A673 (cell line): ENCODE data around the gene MKKS.

Experiments
- EZH2 ChIP-seq: fragments of 200-600 bp; sonication (generic); IDR thresholded peaks from 2 replicates; pipeline ENCODE4 v1.6.1; 2017; ENCODE audit warnings: borderline replicate concordance, low read depth, mild to moderate bottlenecking, mixed read lengths, antibody characterized with exemption, low read length; ENCODE audit not compliant: poor library complexity, severe bottlenecking
- TF ChIP-seq, protein P1 (sequence below): fragments of 300-800, 200-600 bp; sonication (generic); conservative IDR thresholded peaks from 2 replicates; pipeline ENCODE4 v1.5.1; 2017; ENCODE audit warnings: low read depth, mild to moderate bottlenecking, antibody characterized with exemption, low read length, moderate library complexity, mixed read lengths

DNA sequence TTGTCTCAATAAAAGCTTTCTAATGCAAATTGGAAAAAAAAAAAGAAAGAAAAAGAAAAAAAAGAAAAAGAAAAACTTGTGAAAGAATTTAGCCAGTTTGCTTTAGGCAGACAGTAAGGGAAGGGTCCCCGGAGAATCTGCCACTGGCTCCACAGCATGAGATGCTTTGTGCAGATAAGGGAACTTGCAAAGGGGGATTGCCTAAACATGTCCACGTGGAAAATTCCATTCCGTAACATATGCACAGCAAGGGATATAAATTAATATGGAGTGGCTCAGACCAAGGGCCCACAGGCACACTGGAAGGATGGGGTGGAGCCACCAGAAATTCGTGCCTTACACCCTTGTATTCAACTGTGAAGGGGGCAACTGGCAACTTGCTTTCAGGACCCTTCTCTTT is 45.4 kb downstream of the MKKS start:
- TF ChIP-seq, protein P1, sequence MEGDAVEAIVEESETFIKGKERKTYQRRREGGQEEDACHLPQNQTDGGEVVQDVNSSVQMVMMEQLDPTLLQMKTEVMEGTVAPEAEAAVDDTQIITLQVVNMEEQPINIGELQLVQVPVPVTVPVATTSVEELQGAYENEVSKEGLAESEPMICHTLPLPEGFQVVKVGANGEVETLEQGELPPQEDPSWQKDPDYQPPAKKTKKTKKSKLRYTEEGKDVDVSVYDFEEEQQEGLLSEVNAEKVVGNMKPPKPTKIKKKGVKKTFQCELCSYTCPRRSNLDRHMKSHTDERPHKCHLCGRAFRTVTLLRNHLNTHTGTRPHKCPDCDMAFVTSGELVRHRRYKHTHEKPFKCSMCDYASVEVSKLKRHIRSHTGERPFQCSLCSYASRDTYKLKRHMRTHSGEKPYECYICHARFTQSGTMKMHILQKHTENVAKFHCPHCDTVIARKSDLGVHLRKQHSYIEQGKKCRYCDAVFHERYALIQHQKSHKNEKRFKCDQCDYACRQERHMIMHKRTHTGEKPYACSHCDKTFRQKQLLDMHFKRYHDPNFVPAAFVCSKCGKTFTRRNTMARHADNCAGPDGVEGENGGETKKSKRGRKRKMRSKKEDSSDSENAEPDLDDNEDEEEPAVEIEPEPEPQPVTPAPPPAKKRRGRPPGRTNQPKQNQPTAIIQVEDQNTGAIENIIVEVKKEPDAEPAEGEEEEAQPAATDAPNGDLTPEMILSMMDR = no peak
- TF ChIP-seq EZH2 = no peak
